Endothelial cell of umbilical vein (primary cell): ENCODE data around the gene SPDEF. TPM values are rescaled to one million over a fixed set of nuclear protein-coding genes. Genes with fewer than 3 reads are reported as not detected.

ENCODE experiments used
- BruUV-seq: library from RNA; stranded (reverse); fragments of 400-500 nt; replicated peaks from 2 replicates; lab custom pipeline; 2021; lab: Mats Ljungman, UMichigan
- CTCF ChIA-PET: fragments of 300-600, 350-600 bp; sonication (Branson Sonifier 250); formaldehyde crosslinking; loops from one replicate; lab custom pipeline; 2021; ENCODE audit warnings: antibody characterized with exemption, inconsistent platforms; lab: Charles Lee
- POLR2A ChIA-PET: fragments of 300-600, 350-600 bp; sonication (Branson Sonifier 250); formaldehyde crosslinking; loops from one replicate; lab custom pipeline; 2021; ENCODE audit warnings: antibody characterized with exemption, inconsistent platforms; lab: Charles Lee
- DNase-seq: peaks from one replicate; pipeline ENCODE4 v3.0.0-alpha.2; 2011; ENCODE audit warnings: low read depth, low spot score
- FAIRE-seq: peaks from 2 replicates; lab custom pipeline; 2011; peaks lifted over from hg19 to GRCh38; lab: Jason Lieb, UNC
- H2AFZ ChIP-seq: 2 replicates; pipeline ENCODE4 v1.6.0; 2012; ENCODE audit warnings: low read depth, low read length, control low read depth, inconsistent platforms
- H3K27ac ChIP-seq: 2 replicates; pipeline ENCODE4 v1.5.1; 2011; ENCODE audit warnings: low read depth, mild to moderate bottlenecking, control low read depth, low read length, moderate library complexity; ENCODE audit not compliant: insufficient read depth
- H3K27me3 ChIP-seq, 2 experiments: 2 replicates each; pipeline versions ENCODE4 v1.6.0 to v1.6.1; 2011; ENCODE audit warnings: low read length in 2 of 2, mixed read lengths in 1 of 2; ENCODE audit not compliant: control insufficient read depth in 2 of 2, insufficient read depth in 2 of 2
- H3K36me3 ChIP-seq, 2 experiments: 2 replicates in 1 of 2; 3 replicates in 1 of 2; pipeline ENCODE4 v1.5.1; 2011; ENCODE audit warnings: low read length in 2 of 2, mild to moderate bottlenecking in 1 of 2, moderate library complexity in 1 of 2; ENCODE audit not compliant: control insufficient read depth in 2 of 2, insufficient read depth in 2 of 2; ENCODE audit errors: extremely low read depth in 1 of 2
- H3K4me1 ChIP-seq: 3 replicates; pipeline ENCODE4 v1.5.1; 2011; ENCODE audit warnings: mild to moderate bottlenecking, low read length; ENCODE audit not compliant: control insufficient read depth, insufficient read depth; ENCODE audit errors: extremely low read depth
- H3K4me2 ChIP-seq: 2 replicates; pipeline ENCODE4 v1.6.1; 2011; ENCODE audit warnings: low read length, control low read depth, mixed read lengths; ENCODE audit not compliant: insufficient read depth
- H3K4me3 ChIP-seq, 3 experiments: fragments of 200-600 bp in 1 of 3; sonication (generic), shearing (Covaris generic) in 1 of 3; replicated peaks in 1 of 3; 2 replicates each; pipeline ENCODE4 v1.5.1; 2011 to 2016; ENCODE audit warnings: control low read depth in 3 of 3, low read length in 3 of 3, mild to moderate bottlenecking in 2 of 3, inconsistent platforms in 1 of 3, low read depth in 1 of 3, moderate library complexity in 1 of 3; ENCODE audit not compliant: insufficient read depth in 1 of 3
- H3K79me2 ChIP-seq: 2 replicates; pipeline ENCODE4 v1.6.0; 2012; ENCODE audit warnings: low read length, inconsistent platforms; ENCODE audit not compliant: control insufficient read depth, insufficient read depth
- H3K9ac ChIP-seq: replicated peaks from 2 replicates; pipeline ENCODE3; 2011; ENCODE audit warnings: low read length, control low read depth; ENCODE audit not compliant: insufficient read depth; ENCODE audit errors: extremely low read depth
- H3K9me1 ChIP-seq: replicated peaks from 3 replicates; pipeline ENCODE4 v1.6.0; 2011; ENCODE audit warnings: mild to moderate bottlenecking, low read length; ENCODE audit not compliant: control insufficient read depth, insufficient read depth; ENCODE audit errors: extremely low read depth
- H3K9me3 ChIP-seq: replicated peaks from 2 replicates; pipeline ENCODE4 v1.5.1; 2012; ENCODE audit warnings: low read length, inconsistent platforms; ENCODE audit not compliant: control insufficient read depth, insufficient read depth
- H4K20me1 ChIP-seq: replicated peaks from 2 replicates; pipeline ENCODE3; 2011; ENCODE audit warnings: mild to moderate bottlenecking, low read length; ENCODE audit not compliant: control insufficient read depth, insufficient read depth; ENCODE audit errors: extremely low read depth
- CTCF ChIP-seq, 2 donors: IDR thresholded peaks; 1 replicate in 1 of 2; 2 replicates in 1 of 2; pipeline ENCODE4 v1.5.1; 2011; ENCODE audit warnings: low read length in 2 of 2, mild to moderate bottlenecking in 2 of 2, moderate library complexity in 2 of 2, control low read depth in 1 of 2, inconsistent platforms in 1 of 2, low read depth in 1 of 2; ENCODE audit not compliant: insufficient read depth in 1 of 2; ENCODE audit errors: extremely low read depth in 1 of 2
- EZH2 ChIP-seq: IDR thresholded peaks from 2 replicates; pipeline ENCODE4 v1.6.1; 2012; ENCODE audit warnings: borderline replicate concordance, low read depth, mild to moderate bottlenecking, moderate library complexity, low read length, inconsistent platforms; ENCODE audit not compliant: severe bottlenecking
- FOS ChIP-seq: IDR thresholded peaks from 2 replicates; pipeline ENCODE4 v1.6.1; 2011; ENCODE audit warnings: mild to moderate bottlenecking, low read length, moderate library complexity, borderline replicate concordance; ENCODE audit not compliant: insufficient read depth
- GATA2 ChIP-seq: IDR thresholded peaks from 2 replicates; pipeline ENCODE4 v1.7.0; 2011; ENCODE audit warnings: low read depth, mild to moderate bottlenecking, moderate library complexity, mixed read lengths, low read length; ENCODE audit not compliant: insufficient read length, insufficient read depth
- JUN ChIP-seq: IDR thresholded peaks from 2 replicates; pipeline ENCODE4 v1.6.1; 2011; ENCODE audit warnings: borderline replicate concordance, low read depth; ENCODE audit not compliant: insufficient read length, insufficient read depth
- MAX ChIP-seq: IDR thresholded peaks from 2 replicates; pipeline ENCODE4 v1.6.1; 2011; ENCODE audit not compliant: insufficient read depth, insufficient read length
- MYC ChIP-seq: IDR thresholded peaks from one replicate; pipeline ENCODE4 v1.6.1; 2011; ENCODE audit warnings: mild to moderate bottlenecking, low read depth, low read length
- POLR2A ChIP-seq: IDR thresholded peaks from 2 replicates; pipeline ENCODE4 v1.6.1; 2012; ENCODE audit warnings: low read depth, mild to moderate bottlenecking, control low read depth, low read length
- POLR2AphosphoS5 ChIP-seq: IDR thresholded peaks from 2 replicates; pipeline ENCODE4 v1.6.1; 2012; ENCODE audit warnings: low read depth, mild to moderate bottlenecking, control low read depth, low read length, moderate library complexity; ENCODE audit not compliant: insufficient read depth
- dilution Hi-C: fragments of 300-500 bp; cut with MboI; formaldehyde crosslinking; loops from one replicate; pipeline ENCODE4 v1.15.0; 2019; ENCODE audit warnings: low sequenced_read_pairs; ENCODE audit not compliant: extremely low pct_ligation_motif_present
- intact Hi-C: fragments of 100-400 bp; cut with micrococcal nuclease; formaldehyde crosslinking; loops from one replicate; pipeline ENCODE4 v1.10.0; 2022
- polyA plus RNA-seq, 4 experiments: library from polyadenylated mRNA; depleted of rRNA in 3 of 4; stranded (reverse) in 3 of 4; unstranded in 1 of 4; fragments of >200 nt; gene quantifications; 2 replicates each; pipeline versions ENCODE4 v1.2.1 to v1.2.3, GENCODE V29; 2011 to 2012; ENCODE audit warnings: missing spikeins in 1 of 4
- total RNA-seq: library from RNA; stranded (reverse); gene quantifications from 2 replicates; pipeline ENCODE4 v1.2.3, GENCODE V29; 2021

SPDEF gene
- total and polyA plus RNA-seq, 2 donors (not counting 3 experiments of a cell fraction or from before 2014, with no cell fraction given) = not detected

GRCh38 chr6:34524499-34524898, 31.6 kb downstream of the SPDEF start:
- Histone ChIP-seq H3K4me2 (no peak overlapping the region), H3K9ac (no peak overlapping the region), H3K27me3 (no peaks in the 10 kb centered on the region), H3K4me1 (peaks cover 2% of the 10 kb centered on the region), H2AFZ (no peak overlapping the region), H3K36me3 (no peaks in the 10 kb centered on the region), H3K27ac (no peak overlapping the region), H3K9me3 (no peaks in the 10 kb centered on the region), H3K9me1 (no peaks in the 10 kb centered on the region), H4K20me1 (no peaks in the 10 kb centered on the region), H3K4me3 (no peak overlapping the region), H3K79me2 (no peaks in the 10 kb centered on the region)
- BruUV-seq = no TSS peak
- DNase-seq (no peak), FAIRE-seq (no peak)
- ChIA-PET CTCF (interaction anchor here (1.0 kb wide), 1 partner anchor 62 kb away, joined by 3 read pairs; no protein-coding TSS in a partner anchor), POLR2A (no interaction called here)
- dilution Hi-C loops = no loop called here
- intact Hi-C loops = no loop called here
- no peak for TF ChIP-seq MAX
- TF ChIP-seq EZH2 = no peak
- TF ChIP-seq JUN = no peak
- TF ChIP-seq CTCF (IDR thresholded peaks at IDR 0.05; ENCODE audit: extremely low read depth in 1 of 2, insufficient read depth in 1 of 2, low read depth in 1 of 2, low read length in 2 of 2) = no peak
- no peak for TF ChIP-seq FOS
- TF ChIP-seq GATA2 = no peak
- no peak for TF ChIP-seq POLR2AphosphoS5
- no peak for TF ChIP-seq POLR2A
- TF ChIP-seq MYC = no peak
